Neural progenitor cell (in vitro differentiated cells): ENCODE measurements around the gene PBX3. TPM values are rescaled to one million over a fixed set of nuclear protein-coding genes. Genes with fewer than 3 reads are reported as not detected.

Experiments
- DNase-seq: peaks from one replicate; pipeline ENCODE4 v3.0.0-alpha.2; 2016; ENCODE audit warnings: low spot score
- H2AFZ ChIP-seq: fragments of 200-600 bp; sonication (generic); replicated peaks from 2 replicates; pipeline ENCODE4 v1.6.1; 2016; ENCODE audit warnings: antibody characterized with exemption
- H3F3A ChIP-seq: fragments of 200-600 bp; sonication (generic); 2 replicates; pipeline ENCODE4 v1.6.1; 2016; ENCODE audit warnings: antibody characterized with exemption, low read depth
- H3K27ac ChIP-seq: fragments of 200-600 bp; sonication (generic); 2 replicates; pipeline ENCODE4 v1.5.1; 2016; ENCODE audit warnings: mild to moderate bottlenecking
- H3K27me3 ChIP-seq: fragments of 200-600 bp; sonication (generic); 2 replicates; pipeline ENCODE4 v1.6.1; 2016; ENCODE audit warnings: mild to moderate bottlenecking, moderate library complexity
- H3K36me3 ChIP-seq: fragments of 200-600 bp; sonication (generic); 2 replicates; pipeline ENCODE4 v1.5.1; 2016
- H3K4me1 ChIP-seq: fragments of 200-600 bp; sonication (generic); 2 replicates; pipeline ENCODE4 v1.6.1; 2016; ENCODE audit warnings: mixed run types
- H3K4me2 ChIP-seq: fragments of 200-600 bp; sonication (generic); 2 replicates; pipeline ENCODE4 v1.6.1; 2016
- H3K4me3 ChIP-seq: fragments of 200-600 bp; sonication (generic); 2 replicates; pipeline ENCODE4 v1.5.1; 2016
- H3K79me2 ChIP-seq: fragments of 200-600 bp; sonication (generic); 2 replicates; pipeline ENCODE4 v1.6.1; 2016; ENCODE audit warnings: low read depth
- H3K9ac ChIP-seq: fragments of 200-600 bp; sonication (generic); 2 replicates; pipeline ENCODE4 v1.6.1; 2016
- H3K9me3 ChIP-seq: fragments of 200-600 bp; sonication (generic); 2 replicates; pipeline ENCODE4 v1.5.1; 2016; ENCODE audit warnings: low read depth
- H4K20me1 ChIP-seq: fragments of 200-600 bp; sonication (generic); 2 replicates; pipeline ENCODE4 v1.6.1; 2016; ENCODE audit warnings: low read depth
- H3K27ac Mint-ChIP-seq: 3 replicates; pipeline ENCODE4 v1.8.0; 2021; ENCODE audit warnings: mixed read lengths
- H3K27me3 Mint-ChIP-seq: 2 replicates; pipeline ENCODE4 v1.8.0; 2022; ENCODE audit warnings: low read depth, mild to moderate bottlenecking, inconsistent platforms, moderate library complexity, mixed read lengths; ENCODE audit not compliant: insufficient read depth
- H3K36me3 Mint-ChIP-seq: 3 replicates; pipeline ENCODE4 v1.8.0; 2021; ENCODE audit warnings: mixed read lengths
- H3K4me1 Mint-ChIP-seq: 3 replicates; pipeline ENCODE4 v1.8.0; 2021; ENCODE audit warnings: mixed read lengths
- H3K4me3 Mint-ChIP-seq: 3 replicates; pipeline ENCODE4 v1.8.0; 2021; ENCODE audit warnings: mild to moderate bottlenecking, moderate library complexity, mixed read lengths
- H3K9me3 Mint-ChIP-seq: 3 replicates; pipeline ENCODE4 v1.8.0; 2020; ENCODE audit warnings: mixed read lengths
- EZH2 ChIP-seq: fragments of 200-600 bp; sonication (generic); IDR thresholded peaks from 2 replicates; pipeline ENCODE4 v1.6.1; 2017; ENCODE audit warnings: antibody characterized with exemption, mild to moderate bottlenecking, moderate library complexity
- EZH2phosphoT487 ChIP-seq: fragments of 200-600 bp; sonication (generic); IDR thresholded peaks from 2 replicates; pipeline ENCODE4 v1.6.1; 2017; ENCODE audit warnings: antibody characterized with exemption
- total RNA-seq: library from RNA; depleted of rRNA; stranded (reverse); fragments of >200 nt; gene quantifications from 2 replicates; pipeline ENCODE4 v1.2.3, GENCODE V29; 2015; ENCODE audit warnings: low replicate concordance
- TF ChIP-seq, protein P1 (sequence below): fragments of 200-600 bp; sonication (generic); IDR thresholded peaks from 2 replicates; pipeline ENCODE4 v1.5.1; 2017; ENCODE audit warnings: antibody characterized with exemption, mild to moderate bottlenecking

The PBX3 gene
- total RNA-seq, 1 donor from 2014 or later = 99.5 TPM

DNA sequence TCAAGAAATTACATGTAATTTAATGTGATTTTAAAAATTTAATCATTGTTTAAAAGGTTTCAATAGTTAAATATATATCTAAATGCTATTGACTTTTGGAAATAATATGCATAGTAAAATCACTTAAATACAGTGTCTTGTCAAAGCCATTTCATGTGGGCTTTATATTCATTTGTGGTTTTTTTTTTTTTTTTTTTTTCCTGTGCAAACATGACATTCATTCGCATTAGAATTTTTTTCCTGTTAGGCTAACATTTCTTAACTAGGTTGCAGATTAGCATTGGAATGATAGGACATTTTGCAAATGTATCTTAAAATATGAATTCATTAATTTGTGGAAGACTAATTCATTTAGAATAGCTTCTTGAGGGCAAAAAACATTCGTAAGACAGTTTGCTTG is 149.8 kb downstream of the PBX3 start:
- Mint-ChIP-seq H3K36me3 (no peaks in the 10 kb centered on the region), H3K27ac (no peak overlapping the region), H3K27me3 (no peaks in the 10 kb centered on the region), H3K9me3 (no peaks in the 10 kb centered on the region), H3K4me3 (no peak overlapping the region), H3K4me1 (peaks cover 42% of the 10 kb centered on the region)
- no peaks in the 10 kb centered on the region for H3K9me3 ChIP-seq
- no peak overlapping the region for H2AFZ ChIP-seq
- H3K79me2 ChIP-seq = peaks cover 79% of the 10 kb centered on the region
- no peaks in the 10 kb centered on the region for H3K27me3 ChIP-seq
- DNase-seq = no peak
- no peak for TF ChIP-seq EZH2
- TF ChIP-seq, protein P1, sequence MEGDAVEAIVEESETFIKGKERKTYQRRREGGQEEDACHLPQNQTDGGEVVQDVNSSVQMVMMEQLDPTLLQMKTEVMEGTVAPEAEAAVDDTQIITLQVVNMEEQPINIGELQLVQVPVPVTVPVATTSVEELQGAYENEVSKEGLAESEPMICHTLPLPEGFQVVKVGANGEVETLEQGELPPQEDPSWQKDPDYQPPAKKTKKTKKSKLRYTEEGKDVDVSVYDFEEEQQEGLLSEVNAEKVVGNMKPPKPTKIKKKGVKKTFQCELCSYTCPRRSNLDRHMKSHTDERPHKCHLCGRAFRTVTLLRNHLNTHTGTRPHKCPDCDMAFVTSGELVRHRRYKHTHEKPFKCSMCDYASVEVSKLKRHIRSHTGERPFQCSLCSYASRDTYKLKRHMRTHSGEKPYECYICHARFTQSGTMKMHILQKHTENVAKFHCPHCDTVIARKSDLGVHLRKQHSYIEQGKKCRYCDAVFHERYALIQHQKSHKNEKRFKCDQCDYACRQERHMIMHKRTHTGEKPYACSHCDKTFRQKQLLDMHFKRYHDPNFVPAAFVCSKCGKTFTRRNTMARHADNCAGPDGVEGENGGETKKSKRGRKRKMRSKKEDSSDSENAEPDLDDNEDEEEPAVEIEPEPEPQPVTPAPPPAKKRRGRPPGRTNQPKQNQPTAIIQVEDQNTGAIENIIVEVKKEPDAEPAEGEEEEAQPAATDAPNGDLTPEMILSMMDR = no peak
- no peak for TF ChIP-seq EZH2phosphoT487
- H3F3A ChIP-seq = peaks cover 8% of the 10 kb centered on the region
- peaks cover 61% of the 10 kb centered on the region for H4K20me1 ChIP-seq
- no peak overlapping the region for H3K9ac ChIP-seq
- H3K36me3 ChIP-seq = no peaks in the 10 kb centered on the region
- no peak overlapping the region for H3K4me2 ChIP-seq
- no peak overlapping the region for H3K4me3 ChIP-seq
- peaks cover 30% of the 10 kb centered on the region for H3K4me1 ChIP-seq
- no peak overlapping the region for H3K27ac ChIP-seq

DNA sequence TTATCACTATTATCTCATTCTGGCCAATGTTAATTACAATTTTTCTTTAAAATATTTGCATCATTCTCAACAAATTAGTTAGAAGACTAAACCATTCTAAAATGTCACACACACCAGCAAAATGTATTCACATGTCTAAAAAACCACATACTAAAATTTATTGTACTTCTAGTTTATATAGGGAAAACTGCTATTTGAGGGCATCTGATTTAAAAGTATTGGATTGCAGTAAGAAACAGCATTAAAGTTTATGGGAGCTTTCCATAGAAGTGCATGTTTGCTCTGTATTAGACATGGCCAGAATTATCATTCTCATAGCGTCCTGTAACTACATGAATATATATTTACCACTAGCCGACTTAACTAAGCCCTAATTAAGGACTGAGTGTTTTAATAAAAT is 150.3 kb downstream of the PBX3 start:
- no peak for DNase-seq
- Mint-ChIP-seq H3K27ac (no peak overlapping the region), H3K36me3 (no peaks in the 10 kb centered on the region), H3K4me1 (peaks cover 42% of the 10 kb centered on the region), H3K27me3 (no peaks in the 10 kb centered on the region), H3K4me3 (no peak overlapping the region), H3K9me3 (no peaks in the 10 kb centered on the region)
- Histone ChIP-seq H3K79me2 (peaks cover 79% of the 10 kb centered on the region), H3K4me2 (no peak overlapping the region), H3K4me3 (no peak overlapping the region), H3K27me3 (no peaks in the 10 kb centered on the region), H3K27ac (no peak overlapping the region), H4K20me1 (peaks cover 64% of the 10 kb centered on the region), H3K9ac (no peak overlapping the region), H3K4me1 (peaks cover 25% of the 10 kb centered on the region), H3K9me3 (no peaks in the 10 kb centered on the region), H3K36me3 (no peaks in the 10 kb centered on the region), H2AFZ (no peak overlapping the region), H3F3A (peaks cover 7% of the 10 kb centered on the region)
- TF ChIP-seq, protein P1 = no peak
- no peak for TF ChIP-seq EZH2
- no peak for TF ChIP-seq EZH2phosphoT487

DNA sequence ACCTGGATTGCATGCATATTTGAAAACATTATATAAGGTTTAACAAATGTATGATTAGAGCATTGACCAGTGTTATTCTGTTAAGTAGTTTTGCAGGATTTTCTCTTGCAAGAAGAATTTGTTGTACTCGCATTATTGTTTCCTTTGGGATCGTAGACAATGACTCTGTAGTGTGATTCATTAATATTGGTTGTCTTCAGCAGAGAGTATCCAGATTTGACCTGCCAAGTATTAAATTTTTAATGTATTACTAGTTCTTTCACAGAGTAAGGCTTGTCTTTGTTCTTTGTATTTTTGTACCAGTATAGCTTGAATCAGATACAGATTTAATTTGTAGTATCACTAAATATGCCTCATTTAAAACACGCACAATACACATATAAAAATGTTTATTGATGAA is 155.0 kb downstream of the PBX3 start:
- Histone ChIP-seq H2AFZ (no peak overlapping the region), H3K9me3 (no peaks in the 10 kb centered on the region), H3K27ac (no peak overlapping the region), H4K20me1 (peaks cover 71% of the 10 kb centered on the region), H3K4me1 (peaks cover 29% of the 10 kb centered on the region), H3K4me3 (no peak overlapping the region), H3K79me2 (peaks cover 83% of the 10 kb centered on the region), H3K36me3 (no peaks in the 10 kb centered on the region), H3K27me3 (no peaks in the 10 kb centered on the region), H3K4me2 (no peak overlapping the region), H3K9ac (no peak overlapping the region), H3F3A (peaks cover 7% of the 10 kb centered on the region)
- no peak overlapping the region for H3K27ac Mint-ChIP-seq
- DNase-seq = no peak
- H3K27me3 Mint-ChIP-seq = no peaks in the 10 kb centered on the region
- H3K9me3 Mint-ChIP-seq = no peaks in the 10 kb centered on the region
- H3K4me1 Mint-ChIP-seq = peaks cover 49% of the 10 kb centered on the region
- no peak overlapping the region for H3K4me3 Mint-ChIP-seq
- no peak for TF ChIP-seq EZH2
- TF ChIP-seq, protein P1 = no peak
- TF ChIP-seq EZH2phosphoT487 = no peak
- H3K36me3 Mint-ChIP-seq = no peaks in the 10 kb centered on the region
